ENCODE data around the gene TP53I3.
"Not testable (repeated sequence)": the region's sequence is repeated elsewhere in the genome, so short reads cannot be mapped to it uniquely, and the experiment has no call there.

Gene TP53I3

DNA sequence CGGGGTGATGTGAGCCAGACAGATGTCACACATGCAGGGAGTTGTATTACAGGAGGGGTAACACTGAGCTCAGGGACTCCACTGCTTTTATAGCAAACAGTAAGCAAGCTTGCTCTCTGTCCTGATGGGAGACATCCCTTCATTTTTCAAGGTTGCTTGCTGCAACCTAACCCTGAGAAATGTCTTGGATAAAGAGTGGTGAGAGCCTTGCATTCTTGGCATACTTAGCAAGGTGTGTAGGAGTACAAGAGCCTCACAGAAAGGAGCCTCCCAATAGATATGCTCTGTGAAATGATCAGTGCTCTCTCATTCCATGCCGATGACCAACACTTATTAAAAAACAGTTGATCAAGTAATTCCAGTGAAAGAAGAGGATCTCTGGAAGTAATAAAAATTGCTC, 30.4 kb upstream of the TP53I3 start:
- H3K4me1 ChIP-seq (ENCODE audit: control insufficient read depth in 1 of 2, insufficient read depth in 2 of 2, low read length in 2 of 2) = no peaks in the 10 kb centered on the region
- no peaks in the 10 kb centered on the region for H3K9me3 ChIP-seq (ENCODE audit: control insufficient read depth in 1 of 2, low read length in 2 of 2)
- no peaks in the 10 kb centered on the region for H3K27me3 ChIP-seq (ENCODE audit: control insufficient read depth in 1 of 2, insufficient read depth in 2 of 2, low read length in 2 of 2)
- H3K4me3 ChIP-seq (ENCODE audit: low read depth in 1 of 2, low read length in 2 of 2) = no peak overlapping the region
- H3K9ac ChIP-seq (ENCODE audit: low read depth in 1 of 2, low read length in 2 of 2) = no peak overlapping the region
- no peaks in the 10 kb centered on the region for H3K36me3 ChIP-seq (ENCODE audit: control insufficient read depth in 1 of 2, insufficient read depth in 2 of 2, low read length in 2 of 2)
- no peak overlapping the region for H3K27ac ChIP-seq (ENCODE audit: low read depth, low read length)

- H3K9me3 ChIP-seq (ENCODE audit: control insufficient read depth in 1 of 2, low read length in 2 of 2) = no peaks in the 10 kb centered on the region
- no peak overlapping the region for H3K9ac ChIP-seq (ENCODE audit: low read depth in 1 of 2, low read length in 2 of 2)
- H3K27me3 ChIP-seq (ENCODE audit: control insufficient read depth in 1 of 2, insufficient read depth in 2 of 2, low read length in 2 of 2) = no peaks in the 10 kb centered on the region
- no peaks in the 10 kb centered on the region for H3K4me1 ChIP-seq (ENCODE audit: control insufficient read depth in 1 of 2, insufficient read depth in 2 of 2, low read length in 2 of 2)
- H3K27ac ChIP-seq (ENCODE audit: low read depth, low read length) = no peak overlapping the region
- no peak overlapping the region for H3K4me3 ChIP-seq (ENCODE audit: low read depth in 1 of 2, low read length in 2 of 2)
- H3K36me3 ChIP-seq (ENCODE audit: control insufficient read depth in 1 of 2, insufficient read depth in 2 of 2, low read length in 2 of 2) = no peaks in the 10 kb centered on the region
Observed at GRCh38 chr2:24111407-24111901, 26.8 kb upstream of the TP53I3 start.

DNA sequence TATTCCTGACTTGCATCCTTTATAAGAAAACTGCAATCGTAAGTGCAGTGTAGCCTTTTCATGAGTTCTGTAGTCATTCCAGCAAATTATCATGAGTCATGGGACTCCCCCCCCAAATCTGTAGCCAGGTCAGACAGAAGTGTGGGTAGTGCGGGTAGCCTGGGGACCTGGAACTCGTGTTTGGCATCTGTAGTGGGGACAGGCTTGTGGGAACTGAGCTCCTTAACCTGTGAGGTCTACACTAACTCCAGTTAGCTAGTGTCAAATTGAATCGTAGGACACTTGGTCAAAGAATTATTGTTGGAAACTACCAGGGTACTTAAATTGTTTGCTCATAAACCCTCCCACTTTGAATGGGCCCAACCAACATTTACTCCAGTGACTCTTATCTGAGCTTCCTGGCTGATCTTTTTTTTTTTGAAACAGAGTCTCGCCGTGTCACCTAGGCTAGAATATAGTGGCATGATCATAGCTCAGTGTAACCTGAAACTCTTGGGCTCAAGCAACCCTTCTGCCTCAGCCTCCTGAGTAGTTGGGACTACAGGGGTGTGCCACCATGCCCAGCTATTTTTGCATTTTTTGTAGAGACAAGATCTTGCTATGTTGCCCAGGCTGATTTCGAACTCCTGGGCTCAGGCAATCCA, 26.1 kb upstream of the TP53I3 start:
- Histone ChIP-seq H3K9ac (ENCODE audit: low read depth in 1 of 2, low read length in 2 of 2) (no peak overlapping the region), H3K27ac (ENCODE audit: low read depth, low read length) (no peak overlapping the region), H3K9me3 (ENCODE audit: control insufficient read depth in 1 of 2, low read length in 2 of 2) (no peaks in the 10 kb centered on the region), H3K27me3 (ENCODE audit: control insufficient read depth in 1 of 2, insufficient read depth in 2 of 2, low read length in 2 of 2) (no peaks in the 10 kb centered on the region), H3K4me1 (ENCODE audit: control insufficient read depth in 1 of 2, insufficient read depth in 2 of 2, low read length in 2 of 2) (no peaks in the 10 kb centered on the region), H3K4me3 (ENCODE audit: low read depth in 1 of 2, low read length in 2 of 2) (no peak overlapping the region), H3K36me3 (ENCODE audit: control insufficient read depth in 1 of 2, insufficient read depth in 2 of 2, low read length in 2 of 2) (no peaks in the 10 kb centered on the region)

DNA sequence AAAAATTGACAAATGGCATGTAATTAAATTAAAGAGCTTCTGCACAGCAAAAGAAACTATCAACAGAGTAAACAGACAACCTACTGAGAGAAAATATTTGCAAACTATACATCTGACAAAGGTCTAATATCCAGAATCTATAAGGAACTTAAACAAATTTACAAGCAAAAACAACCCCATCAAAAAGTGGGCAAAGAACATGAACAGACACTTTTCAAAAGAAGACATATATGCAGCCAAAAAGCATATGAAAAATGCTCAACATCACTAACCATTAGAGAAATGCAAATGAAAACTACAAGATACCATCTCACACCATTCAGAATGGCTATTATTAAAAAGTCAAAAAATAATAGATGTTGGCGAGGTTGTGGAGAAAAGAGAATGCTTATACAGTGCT, 24.8 kb upstream of the TP53I3 start:
- H3K27me3 ChIP-seq (ENCODE audit: control insufficient read depth in 1 of 2, insufficient read depth in 2 of 2, low read length in 2 of 2); H3K9ac ChIP-seq (ENCODE audit: low read depth in 1 of 2, low read length in 2 of 2); H3K9me3 ChIP-seq (ENCODE audit: control insufficient read depth in 1 of 2, low read length in 2 of 2); H3K4me3 ChIP-seq (ENCODE audit: low read depth in 1 of 2, low read length in 2 of 2); H3K27ac ChIP-seq (ENCODE audit: low read depth, low read length); H3K36me3 ChIP-seq (ENCODE audit: control insufficient read depth in 1 of 2, insufficient read depth in 2 of 2, low read length in 2 of 2); H3K4me1 ChIP-seq (ENCODE audit: control insufficient read depth in 1 of 2, insufficient read depth in 2 of 2, low read length in 2 of 2): not testable (repeated sequence)

- Histone ChIP-seq H3K27me3 (ENCODE audit: control insufficient read depth in 1 of 2, insufficient read depth in 2 of 2, low read length in 2 of 2) (no peaks in the 10 kb centered on the region), H3K27ac (ENCODE audit: low read depth, low read length) (no peak overlapping the region), H3K36me3 (ENCODE audit: control insufficient read depth in 1 of 2, insufficient read depth in 2 of 2, low read length in 2 of 2) (no peaks in the 10 kb centered on the region), H3K4me3 (ENCODE audit: low read depth in 1 of 2, low read length in 2 of 2) (no peak overlapping the region), H3K9me3 (ENCODE audit: control insufficient read depth in 1 of 2, low read length in 2 of 2) (no peaks in the 10 kb centered on the region), H3K4me1 (ENCODE audit: control insufficient read depth in 1 of 2, insufficient read depth in 2 of 2, low read length in 2 of 2) (no peaks in the 10 kb centered on the region), H3K9ac (ENCODE audit: low read depth in 1 of 2, low read length in 2 of 2) (no peak overlapping the region)
Observed at GRCh38 chr2:24107336-24107735, 22.7 kb upstream of the TP53I3 start.

- Histone ChIP-seq H3K27ac (ENCODE audit: low read depth, low read length) (no peak overlapping the region), H3K36me3 (ENCODE audit: control insufficient read depth in 1 of 2, insufficient read depth in 2 of 2, low read length in 2 of 2) (no peaks in the 10 kb centered on the region), H3K4me3 (ENCODE audit: low read depth in 1 of 2, low read length in 2 of 2) (no peak overlapping the region), H3K27me3 (ENCODE audit: control insufficient read depth in 1 of 2, insufficient read depth in 2 of 2, low read length in 2 of 2) (no peaks in the 10 kb centered on the region), H3K4me1 (ENCODE audit: control insufficient read depth in 1 of 2, insufficient read depth in 2 of 2, low read length in 2 of 2) (no peaks in the 10 kb centered on the region), H3K9me3 (ENCODE audit: control insufficient read depth in 1 of 2, low read length in 2 of 2) (no peaks in the 10 kb centered on the region), H3K9ac (ENCODE audit: low read depth in 1 of 2, low read length in 2 of 2) (no peak overlapping the region)
Observed at GRCh38 chr2:24106786-24107185, 22.2 kb upstream of the TP53I3 start.

GRCh38 chr2:24105816-24106215, 21.2 kb upstream of the TP53I3 start:
- H3K9ac ChIP-seq (ENCODE audit: low read depth in 1 of 2, low read length in 2 of 2) = no peak overlapping the region
- no peak overlapping the region for H3K27ac ChIP-seq (ENCODE audit: low read depth, low read length)
- no peaks in the 10 kb centered on the region for H3K4me1 ChIP-seq (ENCODE audit: control insufficient read depth in 1 of 2, insufficient read depth in 2 of 2, low read length in 2 of 2)
- H3K9me3 ChIP-seq (ENCODE audit: control insufficient read depth in 1 of 2, low read length in 2 of 2) = no peaks in the 10 kb centered on the region
- H3K27me3 ChIP-seq (ENCODE audit: control insufficient read depth in 1 of 2, insufficient read depth in 2 of 2, low read length in 2 of 2) = no peaks in the 10 kb centered on the region
- H3K36me3 ChIP-seq (ENCODE audit: control insufficient read depth in 1 of 2, insufficient read depth in 2 of 2, low read length in 2 of 2) = no peaks in the 10 kb centered on the region
- H3K4me3 ChIP-seq (ENCODE audit: low read depth in 1 of 2, low read length in 2 of 2) = no peak overlapping the region

DNA sequence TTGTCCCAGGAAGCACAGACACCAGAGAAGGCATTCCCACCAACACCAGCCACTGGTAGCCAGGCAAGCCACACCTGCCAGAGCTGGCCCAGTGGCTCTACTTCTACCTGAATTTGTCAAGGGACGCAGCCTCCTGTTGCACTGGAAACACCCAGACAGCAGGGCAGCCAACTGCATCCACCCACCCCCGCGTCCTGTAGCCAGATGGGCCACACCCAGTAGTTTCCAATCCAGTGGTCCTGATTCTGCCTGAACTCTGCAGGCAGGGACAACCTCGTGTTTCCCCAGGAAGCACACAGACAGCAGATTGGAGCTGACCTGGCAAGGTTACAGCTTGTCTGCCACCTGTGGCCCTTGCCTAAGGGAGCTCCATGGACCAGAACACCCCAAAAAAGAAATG, 20.3 kb upstream of the TP53I3 start:
- no peak overlapping the region for H3K4me3 ChIP-seq (ENCODE audit: low read depth in 1 of 2, low read length in 2 of 2)
- H3K9me3 ChIP-seq (ENCODE audit: control insufficient read depth in 1 of 2, low read length in 2 of 2) = no peaks in the 10 kb centered on the region
- H3K4me1 ChIP-seq (ENCODE audit: control insufficient read depth in 1 of 2, insufficient read depth in 2 of 2, low read length in 2 of 2) = no peaks in the 10 kb centered on the region
- no peak overlapping the region for H3K27ac ChIP-seq (ENCODE audit: low read depth, low read length)
- no peaks in the 10 kb centered on the region for H3K36me3 ChIP-seq (ENCODE audit: control insufficient read depth in 1 of 2, insufficient read depth in 2 of 2, low read length in 2 of 2)
- H3K9ac ChIP-seq (ENCODE audit: low read depth in 1 of 2, low read length in 2 of 2) = no peak overlapping the region
- no peaks in the 10 kb centered on the region for H3K27me3 ChIP-seq (ENCODE audit: control insufficient read depth in 1 of 2, insufficient read depth in 2 of 2, low read length in 2 of 2)

GRCh38 chr2:24104110-24104650, 19.5 kb upstream of the TP53I3 start:
- Histone ChIP-seq H3K27me3 (ENCODE audit: control insufficient read depth in 1 of 2, insufficient read depth in 2 of 2, low read length in 2 of 2) (no peaks in the 10 kb centered on the region), H3K27ac (ENCODE audit: low read depth, low read length) (no peak overlapping the region), H3K9me3 (ENCODE audit: control insufficient read depth in 1 of 2, low read length in 2 of 2) (no peaks in the 10 kb centered on the region), H3K4me3 (ENCODE audit: low read depth in 1 of 2, low read length in 2 of 2) (no peak overlapping the region), H3K9ac (ENCODE audit: low read depth in 1 of 2, low read length in 2 of 2) (no peak overlapping the region), H3K4me1 (ENCODE audit: control insufficient read depth in 1 of 2, insufficient read depth in 2 of 2, low read length in 2 of 2) (no peaks in the 10 kb centered on the region), H3K36me3 (ENCODE audit: control insufficient read depth in 1 of 2, insufficient read depth in 2 of 2, low read length in 2 of 2) (no peaks in the 10 kb centered on the region)

DNA sequence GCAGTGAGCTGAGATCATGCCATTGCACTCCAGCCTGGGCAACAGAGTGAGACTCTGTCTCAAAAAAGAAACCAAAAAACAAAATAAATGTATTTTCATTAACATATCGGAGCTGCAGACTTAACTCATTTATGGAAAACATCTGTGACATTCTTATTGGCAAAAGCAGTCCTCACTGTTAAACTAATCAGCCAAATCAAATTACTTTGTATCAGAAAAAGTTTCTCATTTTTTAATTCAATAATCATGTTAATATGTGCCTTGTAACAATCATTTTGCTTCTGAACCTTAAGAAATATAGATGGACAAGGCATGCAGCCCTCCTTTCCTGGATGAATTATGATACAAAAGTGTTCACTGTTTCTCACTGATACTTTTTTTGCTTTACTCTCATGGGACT, 18.0 kb upstream of the TP53I3 start:
- Histone ChIP-seq H3K9me3 (ENCODE audit: control insufficient read depth in 1 of 2, low read length in 2 of 2) (no peaks in the 10 kb centered on the region), H3K36me3 (ENCODE audit: control insufficient read depth in 1 of 2, insufficient read depth in 2 of 2, low read length in 2 of 2) (no peaks in the 10 kb centered on the region), H3K9ac (ENCODE audit: low read depth in 1 of 2, low read length in 2 of 2) (no peak overlapping the region), H3K4me3 (ENCODE audit: low read depth in 1 of 2, low read length in 2 of 2) (no peak overlapping the region), H3K27ac (ENCODE audit: low read depth, low read length) (no peak overlapping the region), H3K4me1 (ENCODE audit: control insufficient read depth in 1 of 2, insufficient read depth in 2 of 2, low read length in 2 of 2) (no peaks in the 10 kb centered on the region), H3K27me3 (ENCODE audit: control insufficient read depth in 1 of 2, insufficient read depth in 2 of 2, low read length in 2 of 2) (no peaks in the 10 kb centered on the region)

All from duodenal mucosa (tissue), 2 donors.